ENCODE data around the gene CCAR1. TPM values are rescaled to one million over a fixed set of nuclear protein-coding genes. Genes with fewer than 3 reads are reported as not detected.
"Not testable (repeated sequence)": the region's sequence is repeated elsewhere in the genome, so short reads cannot be mapped to it uniquely, and the experiment has no call there.

CCAR1 gene
- polyA plus RNA-seq, 1 donor from 2014 or later, result 51.4 TPM

- no peak overlapping the region for H3K27ac ChIP-seq (ENCODE audit: low read length)
- no peaks in the 10 kb centered on the region for H3K9me3 ChIP-seq (ENCODE audit: low read length)
- TF ChIP-seq CTCF (IDR thresholded peaks at IDR 0.05; ENCODE audit: poor library complexity, severe bottlenecking) (no peak), EP300 (conservative IDR thresholded peaks at IDR 0.05; ENCODE audit: poor library complexity, severe bottlenecking) (no peak), EZH2 (IDR thresholded peaks at IDR 0.05; ENCODE audit: borderline replicate concordance, insufficient read depth, low read length, poor library complexity, severe bottlenecking) (no peak), MXI1 (conservative IDR thresholded peaks at IDR 0.05; ENCODE audit: poor library complexity, severe bottlenecking) (no peak), SMC3 (conservative IDR thresholded peaks at IDR 0.05; ENCODE audit: poor library complexity) (no peak), TAF1 (IDR thresholded peaks at IDR 0.05; ENCODE audit: low read depth) (no peak), RAD21 (conservative IDR thresholded peaks at IDR 0.05) (no peak), POLR2AphosphoS5 (IDR thresholded peaks at IDR 0.05) (no peak)
- TF ChIP-seq, protein P1, sequence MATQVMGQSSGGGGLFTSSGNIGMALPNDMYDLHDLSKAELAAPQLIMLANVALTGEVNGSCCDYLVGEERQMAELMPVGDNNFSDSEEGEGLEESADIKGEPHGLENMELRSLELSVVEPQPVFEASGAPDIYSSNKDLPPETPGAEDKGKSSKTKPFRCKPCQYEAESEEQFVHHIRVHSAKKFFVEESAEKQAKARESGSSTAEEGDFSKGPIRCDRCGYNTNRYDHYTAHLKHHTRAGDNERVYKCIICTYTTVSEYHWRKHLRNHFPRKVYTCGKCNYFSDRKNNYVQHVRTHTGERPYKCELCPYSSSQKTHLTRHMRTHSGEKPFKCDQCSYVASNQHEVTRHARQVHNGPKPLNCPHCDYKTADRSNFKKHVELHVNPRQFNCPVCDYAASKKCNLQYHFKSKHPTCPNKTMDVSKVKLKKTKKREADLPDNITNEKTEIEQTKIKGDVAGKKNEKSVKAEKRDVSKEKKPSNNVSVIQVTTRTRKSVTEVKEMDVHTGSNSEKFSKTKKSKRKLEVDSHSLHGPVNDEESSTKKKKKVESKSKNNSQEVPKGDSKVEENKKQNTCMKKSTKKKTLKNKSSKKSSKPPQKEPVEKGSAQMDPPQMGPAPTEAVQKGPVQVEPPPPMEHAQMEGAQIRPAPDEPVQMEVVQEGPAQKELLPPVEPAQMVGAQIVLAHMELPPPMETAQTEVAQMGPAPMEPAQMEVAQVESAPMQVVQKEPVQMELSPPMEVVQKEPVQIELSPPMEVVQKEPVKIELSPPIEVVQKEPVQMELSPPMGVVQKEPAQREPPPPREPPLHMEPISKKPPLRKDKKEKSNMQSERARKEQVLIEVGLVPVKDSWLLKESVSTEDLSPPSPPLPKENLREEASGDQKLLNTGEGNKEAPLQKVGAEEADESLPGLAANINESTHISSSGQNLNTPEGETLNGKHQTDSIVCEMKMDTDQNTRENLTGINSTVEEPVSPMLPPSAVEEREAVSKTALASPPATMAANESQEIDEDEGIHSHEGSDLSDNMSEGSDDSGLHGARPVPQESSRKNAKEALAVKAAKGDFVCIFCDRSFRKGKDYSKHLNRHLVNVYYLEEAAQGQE (IDR thresholded peaks at IDR 0.05; ENCODE audit: borderline replicate concordance), result no peak
Measured at GRCh38 chr10:68800211-68800610, 79.2 kb downstream of the CCAR1 start.

DNA sequence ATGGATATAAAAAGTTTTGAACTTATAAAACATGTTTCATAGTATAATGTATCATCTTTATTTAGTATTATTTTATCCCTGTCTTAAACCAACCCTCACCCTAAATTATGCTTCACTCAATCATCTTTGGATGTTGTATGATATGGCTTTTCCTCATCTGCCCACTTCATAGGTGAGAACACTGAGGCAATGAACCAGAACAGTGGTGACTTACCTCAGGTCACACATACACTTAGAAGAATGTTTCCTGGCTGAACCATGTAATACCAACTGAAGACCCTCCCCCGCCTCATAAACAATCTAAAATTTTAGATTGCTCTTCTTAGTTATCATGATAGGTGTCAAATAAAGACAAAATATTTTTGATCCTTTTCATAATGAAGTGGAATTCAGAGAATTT lies 83.7 kb downstream of the CCAR1 start:
- Histone ChIP-seq H3K27ac (ENCODE audit: low read length) (no peak overlapping the region), H2AFZ (ENCODE audit: low read depth, low read length) (no peak overlapping the region), H3K36me3 (ENCODE audit: insufficient read depth, low read length) (no peaks in the 10 kb centered on the region), H3K4me2 (ENCODE audit: low read length) (no peak overlapping the region), H3K9ac (ENCODE audit: low read length) (no peak overlapping the region), H4K20me1 (ENCODE audit: insufficient read depth) (no peaks in the 10 kb centered on the region), H3K27me3 (ENCODE audit: insufficient read depth, low read depth, low read length) (no peaks in the 10 kb centered on the region), H3K9me2 (ENCODE audit: insufficient read depth, low read length) (no peaks in the 10 kb centered on the region), H3K79me2 (replicated peaks; ENCODE audit: insufficient read depth, low read length) (no peaks in the 10 kb centered on the region), H3K9me3 (ENCODE audit: low read length) (no peaks in the 10 kb centered on the region), H3F3A (ENCODE audit: insufficient read depth, low read length, poor library complexity, severe bottlenecking) (no peaks in the 10 kb centered on the region), H3K4me3 (ENCODE audit: low read length) (no peak overlapping the region)
- TF ChIP-seq TAF1 (IDR thresholded peaks at IDR 0.05; ENCODE audit: low read depth), result no peak
- no peak for TF ChIP-seq EP300 (conservative IDR thresholded peaks at IDR 0.05; ENCODE audit: poor library complexity, severe bottlenecking)
- no peak for TF ChIP-seq POLR2AphosphoS5 (IDR thresholded peaks at IDR 0.05)
- TF ChIP-seq EZH2 (IDR thresholded peaks at IDR 0.05; ENCODE audit: borderline replicate concordance, insufficient read depth, low read length, poor library complexity, severe bottlenecking), result no peak
- no peak for TF ChIP-seq CTCF (IDR thresholded peaks at IDR 0.05; ENCODE audit: poor library complexity, severe bottlenecking)
- TF ChIP-seq MXI1 (conservative IDR thresholded peaks at IDR 0.05; ENCODE audit: poor library complexity, severe bottlenecking), result no peak
- TF ChIP-seq RAD21 (conservative IDR thresholded peaks at IDR 0.05), result no peak
- TF ChIP-seq, protein P1 (IDR thresholded peaks at IDR 0.05; ENCODE audit: borderline replicate concordance), result no peak
- no peak for TF ChIP-seq SMC3 (conservative IDR thresholded peaks at IDR 0.05; ENCODE audit: poor library complexity)

More at GRCh38 chr10:68800211-68800610, 79.2 kb downstream of the CCAR1 start:
- Histone ChIP-seq H3K4me3 (ENCODE audit: low read length) (no peak overlapping the region), H4K20me1 (ENCODE audit: insufficient read depth) (no peaks in the 10 kb centered on the region), H3K36me3 (ENCODE audit: insufficient read depth, low read length) (peaks cover 6% of the 10 kb centered on the region), H3K79me2 (replicated peaks; ENCODE audit: insufficient read depth, low read length) (no peaks in the 10 kb centered on the region), H3K27me3 (ENCODE audit: insufficient read depth, low read depth, low read length) (no peaks in the 10 kb centered on the region), H2AFZ (ENCODE audit: low read depth, low read length) (no peak overlapping the region), H3K4me2 (ENCODE audit: low read length) (no peak overlapping the region), H3F3A (ENCODE audit: insufficient read depth, low read length, poor library complexity, severe bottlenecking) (no peaks in the 10 kb centered on the region), H3K9ac (ENCODE audit: low read length) (no peak overlapping the region), H3K9me2 (ENCODE audit: insufficient read depth, low read length) (no peaks in the 10 kb centered on the region)

- not testable (repeated sequence) for H3K27ac ChIP-seq (ENCODE audit: low read length); H3K36me3 ChIP-seq (ENCODE audit: insufficient read depth, low read length); H3K79me2 ChIP-seq (replicated peaks; ENCODE audit: insufficient read depth, low read length); H3K9ac ChIP-seq (ENCODE audit: low read length); H3K4me2 ChIP-seq (ENCODE audit: low read length); H3K4me3 ChIP-seq (ENCODE audit: low read length); H4K20me1 ChIP-seq (ENCODE audit: insufficient read depth); H3K9me2 ChIP-seq (ENCODE audit: insufficient read depth, low read length); H3K27me3 ChIP-seq (ENCODE audit: insufficient read depth, low read depth, low read length); H3K9me3 ChIP-seq (ENCODE audit: low read length); H2AFZ ChIP-seq (ENCODE audit: low read depth, low read length); H3F3A ChIP-seq (ENCODE audit: insufficient read depth, low read length, poor library complexity, severe bottlenecking)
Measured at GRCh38 chr10:68810830-68811229, 89.8 kb downstream of the CCAR1 start.

Measured in neural cell (in vitro differentiated cells).